H1 (cell line): ENCODE results near the gene SMNDC1. TPM values are rescaled to one million over a fixed set of nuclear protein-coding genes. Genes with fewer than 3 reads are reported as not detected.

Source experiments
- CTCF ChIA-PET: fragments of 300-600 bp; sonication (Branson Sonifier 250); formaldehyde crosslinking; loops from one replicate; lab custom pipeline; 2021; ENCODE audit not compliant: partially characterized antibody; lab: Charles Lee
- POLR2A ChIA-PET: fragments of 300-600 bp; sonication (Branson Sonifier 250); formaldehyde crosslinking; loops from one replicate; lab custom pipeline; 2021; ENCODE audit warnings: inconsistent platforms; ENCODE audit not compliant: partially characterized antibody; lab: Charles Lee
- DNase-seq, 2 experiments: peaks; one replicate each; pipeline versions ENCODE4 v3.0.0 to v3.0.0-alpha.2; 2010 to 2022; ENCODE audit warnings: low spot score in 2 of 2, low read depth in 1 of 2, mixed read lengths in 1 of 2
- FAIRE-seq: peaks from 2 replicates; lab custom pipeline; 2011; peaks lifted over from hg19 to GRCh38; lab: Jason Lieb, UNC
- H2AFZ ChIP-seq: 2 replicates; pipeline ENCODE4 v1.8.1; 2012; ENCODE audit warnings: low read length, inconsistent platforms
- H2AK5ac ChIP-seq: 2 replicates; pipeline ENCODE4 v1.6.1; 2013; ENCODE audit warnings: low read depth, low read length
- H2BK120ac ChIP-seq: replicated peaks from 2 replicates; pipeline ENCODE3; 2013; ENCODE audit warnings: low read depth, low read length, inconsistent platforms
- H2BK12ac ChIP-seq: 2 replicates; pipeline ENCODE4 v1.6.1; 2013; ENCODE audit warnings: low read depth, low read length
- H2BK15ac ChIP-seq: 2 replicates; pipeline ENCODE4 v1.6.1; 2013; ENCODE audit warnings: low read length
- H2BK20ac ChIP-seq: 2 replicates; pipeline ENCODE4 v1.6.1; 2013; ENCODE audit warnings: low read length
- H2BK5ac ChIP-seq: 2 replicates; pipeline ENCODE4 v1.6.1; 2013; ENCODE audit warnings: low read depth, low read length
- H3K14ac ChIP-seq: 2 replicates; pipeline ENCODE4 v1.6.1; 2013; ENCODE audit warnings: inconsistent platforms; ENCODE audit not compliant: insufficient read length
- H3K18ac ChIP-seq: 2 replicates; pipeline ENCODE4 v1.6.1; 2013; ENCODE audit warnings: low read length; ENCODE audit errors: extremely low read depth
- H3K23ac ChIP-seq: 2 replicates; pipeline ENCODE4 v1.6.1; 2013; ENCODE audit warnings: inconsistent platforms; ENCODE audit not compliant: insufficient read length
- H3K23me2 ChIP-seq: 2 replicates; pipeline ENCODE4 v1.6.1; 2013; ENCODE audit warnings: low read depth, low read length
- H3K27ac ChIP-seq: 2 replicates; pipeline ENCODE4 v1.6.1; 2011; ENCODE audit warnings: low read depth, low read length, inconsistent platforms
- H3K27me3 ChIP-seq, 4 experiments: replicated peaks in 1 of 4; 1 replicate in 1 of 4; 2 replicates in 3 of 4; pipeline versions ENCODE4 v1.6.1 to v1.8.1; 2011 to 2013; ENCODE audit warnings: low read length in 3 of 4, mild to moderate bottlenecking in 3 of 4, inconsistent platforms in 2 of 4, mixed read lengths in 2 of 4, moderate library complexity in 1 of 4; ENCODE audit not compliant: control insufficient read depth in 3 of 4, insufficient read depth in 3 of 4; ENCODE audit errors: extremely low read depth in 1 of 4
- H3K36me3 ChIP-seq, 4 experiments: 2 replicates each; pipeline versions ENCODE4 v1.6.1 to v1.8.1; 2011 to 2013; ENCODE audit warnings: mild to moderate bottlenecking in 4 of 4, low read length in 3 of 4, moderate library complexity in 2 of 4, control low read depth in 1 of 4, inconsistent platforms in 1 of 4; ENCODE audit not compliant: insufficient read depth in 4 of 4, control insufficient read depth in 2 of 4
- H3K4ac ChIP-seq: replicated peaks from 2 replicates; pipeline ENCODE3; 2013; ENCODE audit warnings: low read length, low read depth, mixed read lengths, inconsistent platforms; ENCODE audit not compliant: insufficient read length
- H3K4me1 ChIP-seq, 4 experiments: replicated peaks in 1 of 4; 1 replicate in 1 of 4; 2 replicates in 3 of 4; pipeline versions ENCODE4 v1.6.1 to v1.8.1; 2011 to 2013; ENCODE audit warnings: low read length in 3 of 4, inconsistent platforms in 2 of 4, mixed read lengths in 1 of 4; ENCODE audit not compliant: insufficient read depth in 4 of 4, control insufficient read depth in 3 of 4
- H3K4me2 ChIP-seq, 2 experiments: 2 replicates each; pipeline versions ENCODE4 v1.6.1 to v1.8.1; 2011 to 2013; ENCODE audit warnings: low read depth in 2 of 2, low read length in 2 of 2, control low read depth in 1 of 2, inconsistent platforms in 1 of 2, mild to moderate bottlenecking in 1 of 2; ENCODE audit not compliant: insufficient read depth in 1 of 2
- H3K4me3 ChIP-seq, 4 experiments: fragments of 200-600, 300-600 bp in 1 of 4; sonication (generic), shearing (Covaris generic), sonication (Bioruptor Twin) in 1 of 4; 2 replicates each; pipeline versions ENCODE4 v1.5.1 to v1.8.1; 2011 to 2016; ENCODE audit warnings: low read length in 4 of 4, low read depth in 3 of 4, control low read depth in 2 of 4, inconsistent platforms in 2 of 4, mild to moderate bottlenecking in 2 of 4, mixed read lengths in 1 of 4, moderate library complexity in 1 of 4; ENCODE audit not compliant: insufficient read depth in 2 of 4; ENCODE audit errors: extremely low read depth in 1 of 4
- H3K56ac ChIP-seq: replicated peaks from 2 replicates; pipeline ENCODE3; 2013; ENCODE audit warnings: low read depth, mild to moderate bottlenecking, mixed read lengths, low read length, inconsistent platforms; ENCODE audit not compliant: insufficient read length
- H3K79me1 ChIP-seq: 2 replicates; pipeline ENCODE4 v1.6.1; 2013; ENCODE audit warnings: low read depth, low read length, control low read depth
- H3K79me2 ChIP-seq, 2 experiments: 2 replicates each; pipeline versions ENCODE4 v1.6.1 to v1.8.1; 2012 to 2013; ENCODE audit warnings: low read length in 2 of 2, mild to moderate bottlenecking in 2 of 2, inconsistent platforms in 1 of 2; ENCODE audit not compliant: insufficient read depth in 2 of 2, control insufficient read depth in 1 of 2
- H3K9ac ChIP-seq, 4 experiments: replicated peaks in 1 of 4; 1 replicate in 1 of 4; 2 replicates in 3 of 4; pipeline versions ENCODE4 v1.6.1 to v1.8.1; 2011 to 2013; ENCODE audit warnings: low read depth in 3 of 4, low read length in 3 of 4, control low read depth in 2 of 4, mild to moderate bottlenecking in 2 of 4, moderate library complexity in 2 of 4, inconsistent platforms in 1 of 4; ENCODE audit errors: extremely low read depth in 1 of 4
- H3K9me3 ChIP-seq, 2 experiments: 2 replicates each; pipeline versions ENCODE4 v1.6.1 to v1.8.1; 2012 to 2013; ENCODE audit warnings: mild to moderate bottlenecking in 2 of 2, moderate library complexity in 2 of 2, control low read depth in 1 of 2, inconsistent platforms in 1 of 2, low read depth in 1 of 2, low read length in 1 of 2, mixed read lengths in 1 of 2; ENCODE audit not compliant: insufficient read depth in 2 of 2
- H4K20me1 ChIP-seq, 2 experiments: replicated peaks in 1 of 2; 2 replicates each; pipeline versions ENCODE3 to v1.8.1; 2011 to 2013; ENCODE audit warnings: inconsistent platforms in 2 of 2, low read length in 2 of 2, mild to moderate bottlenecking in 1 of 2; ENCODE audit not compliant: insufficient read depth in 2 of 2, control insufficient read depth in 1 of 2
- H4K5ac ChIP-seq: 2 replicates; pipeline ENCODE4 v1.6.1; 2013; ENCODE audit warnings: low read length, low read depth, mixed read lengths, inconsistent platforms; ENCODE audit not compliant: insufficient read length
- H4K8ac ChIP-seq: 2 replicates; pipeline ENCODE4 v1.8.0; 2013; ENCODE audit warnings: mild to moderate bottlenecking, moderate library complexity, low read length, inconsistent platforms; ENCODE audit not compliant: insufficient read depth; ENCODE audit errors: extremely low read depth
- H4K91ac ChIP-seq: replicated peaks from 2 replicates; pipeline ENCODE3; 2013; ENCODE audit warnings: low read length, mixed read lengths, inconsistent platforms; ENCODE audit not compliant: insufficient read length
- CBX5 ChIP-seq: fragments of 300-800, 300-1000 bp; sonication (generic); IDR thresholded peaks from 2 replicates; pipeline ENCODE4 v1.7.1; 2016; ENCODE audit warnings: antibody characterized with exemption, low read length, low read depth
- HDAC6 ChIP-seq: IDR thresholded peaks from one replicate; pipeline ENCODE4 v1.7.1; 2012; ENCODE audit warnings: low read depth, mild to moderate bottlenecking, inconsistent platforms, low read length, moderate library complexity
- MAFK ChIP-seq: IDR thresholded peaks from 2 replicates; pipeline ENCODE4 v1.6.1; 2012; ENCODE audit warnings: low read depth, mild to moderate bottlenecking, improper control_type of control experiment, low read length
- RXRA ChIP-seq: IDR thresholded peaks from 2 replicates; pipeline ENCODE4 v1.6.1; 2011; ENCODE audit warnings: low read depth, mild to moderate bottlenecking, low read length, moderate library complexity; ENCODE audit not compliant: insufficient read depth
- SAP30 ChIP-seq: fragments of 300-600 bp; sonication (generic); IDR thresholded peaks from 2 replicates; pipeline ENCODE4 v1.7.1; 2012; ENCODE audit warnings: low read length, moderate library complexity, mild to moderate bottlenecking, inconsistent platforms; ENCODE audit not compliant: insufficient read depth, insufficient replicate concordance
- SIX5 ChIP-seq: IDR thresholded peaks from 2 replicates; pipeline ENCODE4 v1.6.1; 2011; ENCODE audit warnings: mild to moderate bottlenecking, low read depth, low read length
- TAF7 ChIP-seq: optimal IDR thresholded peaks from 2 replicates; pipeline ENCODE3; 2011; ENCODE audit warnings: low read depth, mild to moderate bottlenecking, inconsistent platforms, low read length, moderate library complexity, borderline replicate concordance
- WGBS, 2 experiments: shearing (Covaris generic) in 1 of 2; methylation state at CpG; one replicate each; pipeline versions ENCODE4 v1.1.6 to v1.1.7; 2013 to 2015; ENCODE audit warnings: low lambda C conversion rate in 2 of 2, mixed read lengths in 2 of 2, inconsistent platforms in 1 of 2, low coverage in 1 of 2, missing lambda C conversion rate in 1 of 2; ENCODE audit not compliant: insufficient replicate concordance in 2 of 2, insufficient coverage in 1 of 2, insufficient read length in 1 of 2; ENCODE audit errors: extremely low coverage in 1 of 2, missing lambda C conversion rate in 1 of 2; 5-methylcytosine and 5-hydroxymethylcytosine counted together
- polyA plus RNA-seq, 7 experiments: library from polyadenylated mRNA; depleted of rRNA in 3 of 7; stranded (reverse) in 5 of 7; unstranded in 2 of 7; fragments of >200 nt in 5 of 7; fragments of 200-250 nt in 2 of 7; gene quantifications; 1 replicate in 5 of 7; 2 replicates in 1 of 7; 4 replicates in 1 of 7; pipeline versions ENCODE4 v1.2.1 to v1.2.3, GENCODE V29; 2011 to 2013; ENCODE audit warnings: missing spikeins in 2 of 7, mixed read lengths in 2 of 7
- total RNA-seq: library from RNA; stranded (reverse); fragmentation: NEBNext Ultra II Directional; extraction: Animal tissue kit (Norgen Biotek cat#: 25700); gene quantifications from 2 replicates; pipeline ENCODE4 v1.2.1, GENCODE V29; 2021

The SMNDC1 gene
- total and polyA plus RNA-seq, 2 of the 8 experiments (the other 6 are each of a cell fraction or from before 2014, with no cell fraction given) = 8.1 to 48.6 TPM

GRCh38 chr10:110241841-110242240, 62.9 kb downstream of the SMNDC1 start:
- no peaks in the 10 kb centered on the region for H3K23me2 ChIP-seq
- no peaks in the 10 kb centered on the region for H3K79me2 ChIP-seq
- H2BK120ac ChIP-seq = no peak overlapping the region
- DNase-seq (no peak), FAIRE-seq (no peak)
- H3K79me1 ChIP-seq = no peaks in the 10 kb centered on the region
- no peak overlapping the region for H4K8ac ChIP-seq
- H3K4me1 ChIP-seq = peaks cover 0 to 5% (median 0%) of the 10 kb centered on the region in 4 experiments; a peak in 2 of 7 replicates
- H3K9me3 ChIP-seq = no peaks in the 10 kb centered on the region
- no peak for TF ChIP-seq HDAC6
- TF ChIP-seq CBX5 = no peak
- TF ChIP-seq SAP30 = no peak
- no peak for TF ChIP-seq MAFK
- TF ChIP-seq TAF7 = no peak
- TF ChIP-seq RXRA = no peak
- no peak for TF ChIP-seq SIX5
- no peak overlapping the region for H2BK12ac ChIP-seq
- no peak overlapping the region for H2AFZ ChIP-seq
- H3K4ac ChIP-seq = no peak overlapping the region
- no peak overlapping the region for H3K56ac ChIP-seq
- H4K91ac ChIP-seq = no peak overlapping the region
- H2BK5ac ChIP-seq = no peak overlapping the region
- H3K27me3 ChIP-seq = no peaks in the 10 kb centered on the region
- no peak overlapping the region for H3K18ac ChIP-seq
- H4K5ac ChIP-seq = no peak overlapping the region
- no peak overlapping the region for H3K14ac ChIP-seq
- H4K20me1 ChIP-seq = no peaks in the 10 kb centered on the region
- no peak overlapping the region for H2BK20ac ChIP-seq
- WGBS, 2 experiments = 79% methylated on average over 2 of the region's 2 CpGs; no CpG with 5 or more reads in 1 of the 2 experiments
- no peak overlapping the region for H3K4me3 ChIP-seq
- H3K9ac ChIP-seq = no peak overlapping the region
- CTCF ChIA-PET = interaction anchor here (0.8 to 2.9 kb wide), 5 partner anchors 10 to 104 kb away, joined by 3 to 9 read pairs (median 3); no protein-coding TSS in a partner anchor
- H3K4me2 ChIP-seq = no peak overlapping the region
- no peak overlapping the region for H3K27ac ChIP-seq
- no peak overlapping the region for H2BK15ac ChIP-seq
- POLR2A ChIA-PET = no interaction called here
- H3K36me3 ChIP-seq = no peaks in the 10 kb centered on the region
- no peak overlapping the region for H3K23ac ChIP-seq
- H2AK5ac ChIP-seq = no peak overlapping the region
